Mammary epithelial cell (primary cell): ENCODE measurements around the gene TACC2.

Experiments used
- CTCF ChIP-seq, 2 donors: IDR thresholded peaks in 1 of 2; conservative IDR thresholded peaks in 1 of 2; 2 replicates each; pipeline ENCODE4 v1.5.1; 2011 to 2012; ENCODE audit warnings: inconsistent platforms in 2 of 2, low read length in 2 of 2, mild to moderate bottlenecking in 2 of 2, control low read depth in 1 of 2, low read depth in 1 of 2; ENCODE audit not compliant: insufficient read depth in 1 of 2; ENCODE audit errors: extremely low read depth in 1 of 2
- EZH2 ChIP-seq: IDR thresholded peaks from 2 replicates; pipeline ENCODE4 v1.6.1; 2012; ENCODE audit warnings: low read length, inconsistent platforms, borderline replicate concordance

DNA sequence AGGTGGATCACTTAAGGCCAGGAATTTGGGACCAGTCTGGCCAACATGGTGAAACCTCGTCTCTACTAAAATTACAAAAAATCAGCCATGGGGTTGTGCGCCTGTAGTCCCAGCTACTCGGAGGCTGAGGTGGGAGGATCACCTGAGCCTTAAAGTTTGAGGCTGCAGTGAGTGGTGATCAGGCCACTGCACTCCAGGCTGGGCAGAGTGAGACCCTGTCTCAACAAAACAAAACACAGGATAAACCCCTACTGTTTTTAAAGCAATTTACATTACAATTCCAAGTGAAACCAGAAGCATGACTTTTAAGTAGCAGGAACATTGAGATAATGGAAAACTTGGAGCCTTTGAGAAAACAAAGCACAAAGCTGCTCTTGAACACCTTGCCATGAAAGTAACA is 189.7 kb downstream of the TACC2 start:
- TF ChIP-seq CTCF (conservative IDR thresholded peaks at IDR 0.05 in 1 of 2, IDR thresholded peaks at IDR 0.05 in 1 of 2; ENCODE audit: extremely low read depth in 1 of 2, insufficient read depth in 1 of 2, low read depth in 1 of 2, low read length in 2 of 2) (no peak), EZH2 (no peak)
